ENCODE data around the gene IL1RAP.

GRCh38 chr3:190495796-190496195 is 18.1 kb upstream of the IL1RAP start:
- no peak for TF ChIP-seq CTCF (conservative IDR thresholded peaks at IDR 0.05; ENCODE audit: low read length)
- no peak for TF ChIP-seq EZH2phosphoT487 (IDR thresholded peaks at IDR 0.05; ENCODE audit: borderline replicate concordance, low read depth, low read length)
